Heart left ventricle (tissue), 13 donors: ENCODE measurements around the gene DNAH3.

Experiments
- CTCF ChIP-seq, 12 donors: fragments of 200-600 bp; sonication (generic) in 4 of 12; IDR thresholded peaks; one replicate each; pipeline versions ENCODE4 v1.5.0 to v1.8.0; 2018 to 2022; ENCODE audit warnings: antibody characterized with exemption in 12 of 12, mild to moderate bottlenecking in 5 of 12
- POLR2A ChIP-seq, 2 donors: fragments of 450-650 bp; IDR thresholded peaks; one replicate each; pipeline ENCODE4 v1.6.1; 2017; ENCODE audit warnings: antibody characterized with exemption in 2 of 2, mild to moderate bottlenecking in 2 of 2, moderate library complexity in 2 of 2
- donor health status: ischemic (EF 13 %, LVEDD 7.1; RV severe dilation, severe dysfunction).
- donor health status: DM: no; HTN: yes; CAD: no.
- donor health status: DM: no; HTN: no; CAD: no.
- donor health status: ischemic (EF 25% LVEDD 6.9; RV normal size, moderate dysfunction).
- donor health status: ischemic (EF 25% LVEDD 5.7; RV mildly dilated, moderate dysfunction).
- donor health status: ischemic (EF 35%, LVEDD 5.7; RV mildly dilated, moderate dysfunction).
- donor health status: nonischemic (EF 11% LVEDD 7.7; RV severe dilation, severe dysfunction).
- donor health status: DM: yes; HTN: yes; CAD: no.
- donor health status: PGD.
- donor health status: ischemic (EF 29% LVEDD 5.4; RV normal size, mild dysfunction).
- donor health status: nonischemic (EF 23%, LVEDD 6.1; RV moderate dilation, normal function).

GRCh38 chr16:21145738-21146137 lies 4.9 kb downstream of the DNAH3 start:
- TF ChIP-seq CTCF (IDR thresholded peaks at IDR 0.05) (no peak), POLR2A (IDR thresholded peaks at IDR 0.05) (no peak)
